Cardiac muscle cell (in vitro differentiated cells and primary cell): ENCODE results near the gene NT5M. TPM values are rescaled to one million over a fixed set of nuclear protein-coding genes. Genes with fewer than 3 reads are reported as not detected.

Experiments used
- DNase-seq, 2 donors: peaks; one replicate each; pipeline versions ENCODE4 v3.0.0 to v3.0.0-alpha.2; 2010 to 2017; ENCODE audit warnings: low read depth in 1 of 2, low spot score in 1 of 2
- H3K27ac ChIP-seq: fragments of 200-600 bp; sonication (generic); 2 replicates; pipeline ENCODE4 v1.5.1; 2016
- H3K27me3 ChIP-seq: fragments of 200-600 bp; sonication (generic); 2 replicates; pipeline ENCODE4 v1.6.0; 2016; ENCODE audit warnings: control low read depth
- H3K36me3 ChIP-seq: fragments of 200-600 bp; sonication (generic); 2 replicates; pipeline ENCODE4 v1.5.1; 2016; ENCODE audit warnings: control low read depth
- H3K4me1 ChIP-seq: fragments of 200-600 bp; sonication (generic); 2 replicates; pipeline ENCODE4 v1.8.1; 2017; ENCODE audit warnings: low read depth, mild to moderate bottlenecking, mixed run types
- H3K4me3 ChIP-seq: fragments of 200-600 bp; sonication (generic); 2 replicates; pipeline ENCODE4 v1.5.1; 2016; ENCODE audit warnings: mild to moderate bottlenecking
- H3K9me3 ChIP-seq: fragments of 200-600 bp; sonication (generic); 2 replicates; pipeline ENCODE4 v1.5.1; 2017; ENCODE audit warnings: low read depth, mild to moderate bottlenecking, control low read depth
- CTCF ChIP-seq: IDR thresholded peaks from 2 replicates; pipeline ENCODE4 v1.5.1; 2012; ENCODE audit warnings: low read depth, mild to moderate bottlenecking, low read length
- polyA plus RNA-seq: library from polyadenylated mRNA; unstranded; fragments of >200 nt; fragmentation: Nextera tagmentation; extraction: Ambion mirVana; gene quantifications from 2 replicates; pipeline ENCODE4 v1.2.1, GENCODE V29; 2016
- total RNA-seq: library from RNA; depleted of rRNA; stranded (reverse); fragments of >200 nt; gene quantifications from 2 replicates; pipeline ENCODE4 v1.2.3, GENCODE V29; 2016

NT5M gene
- total and polyA plus RNA-seq, 2 experiments from 2014 or later = 32.9 to 38.5 TPM

- no peaks in the 10 kb centered on the region for H3K36me3 ChIP-seq
- H3K27ac ChIP-seq = no peak overlapping the region
- no peaks in the 10 kb centered on the region for H3K9me3 ChIP-seq
- H3K4me1 ChIP-seq = no peaks in the 10 kb centered on the region
- H3K4me3 ChIP-seq = no peak overlapping the region
- no peak for TF ChIP-seq CTCF
- H3K27me3 ChIP-seq = no peaks in the 10 kb centered on the region
- no peak for DNase-seq
Measured at GRCh38 chr17:17364338-17364667, 61.1 kb downstream of the NT5M start.

- DNase-seq = no peak
- Histone ChIP-seq H3K27me3 (no peaks in the 10 kb centered on the region), H3K9me3 (no peaks in the 10 kb centered on the region), H3K4me1 (no peaks in the 10 kb centered on the region), H3K27ac (no peak overlapping the region), H3K36me3 (no peaks in the 10 kb centered on the region), H3K4me3 (no peak overlapping the region)
- TF ChIP-seq CTCF = no peak
Measured at GRCh38 chr17:17365476-17366110, 62.4 kb downstream of the NT5M start.

- no peaks in the 10 kb centered on the region for H3K4me1 ChIP-seq
- no peak overlapping the region for H3K4me3 ChIP-seq
- no peak for DNase-seq
- no peak overlapping the region for H3K27ac ChIP-seq
- no peaks in the 10 kb centered on the region for H3K27me3 ChIP-seq
- H3K9me3 ChIP-seq = no peaks in the 10 kb centered on the region
- H3K36me3 ChIP-seq = no peaks in the 10 kb centered on the region
- no peak for TF ChIP-seq CTCF
Measured at GRCh38 chr17:17366235-17366634, 63.1 kb downstream of the NT5M start.

- Histone ChIP-seq H3K27ac (no peak overlapping the region), H3K27me3 (no peaks in the 10 kb centered on the region), H3K4me1 (no peaks in the 10 kb centered on the region), H3K9me3 (no peaks in the 10 kb centered on the region), H3K36me3 (no peaks in the 10 kb centered on the region), H3K4me3 (no peak overlapping the region)
- TF ChIP-seq CTCF = no peak
- no peak for DNase-seq
Measured at GRCh38 chr17:17366941-17367875, 64.0 kb downstream of the NT5M start.

DNA sequence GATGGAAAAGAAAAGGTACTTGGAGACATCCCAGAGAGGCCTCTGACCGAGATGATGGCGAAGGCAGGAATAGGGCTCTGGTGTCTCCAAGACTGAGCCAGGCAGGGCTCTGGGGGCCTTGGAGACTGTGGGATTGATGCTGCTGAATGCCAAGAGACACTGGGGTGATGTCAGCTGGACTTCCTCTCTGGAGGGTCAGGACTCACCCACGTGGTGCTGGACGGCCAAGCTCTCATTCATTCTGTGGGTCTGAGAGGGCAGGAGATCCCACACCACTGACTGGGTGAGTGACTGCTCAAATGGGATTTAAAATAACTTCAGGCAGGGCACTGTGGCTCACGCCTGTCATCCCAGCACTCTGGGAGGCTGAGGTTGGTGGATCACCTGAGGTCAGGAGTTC, 64.8 kb downstream of the NT5M start:
- H3K9me3 ChIP-seq = no peaks in the 10 kb centered on the region
- H3K27me3 ChIP-seq = no peaks in the 10 kb centered on the region
- H3K27ac ChIP-seq = no peak overlapping the region
- no peaks in the 10 kb centered on the region for H3K36me3 ChIP-seq
- no peak for DNase-seq
- H3K4me1 ChIP-seq = no peaks in the 10 kb centered on the region
- H3K4me3 ChIP-seq = no peak overlapping the region
- TF ChIP-seq CTCF = no peak
